ENCODE results near the gene MEGF10. TPM values are rescaled to one million over a fixed set of nuclear protein-coding genes. Genes with fewer than 3 reads are reported as not detected.

Gene MEGF10
- total RNA-seq, 1 donor, result 1.3 TPM

DNA sequence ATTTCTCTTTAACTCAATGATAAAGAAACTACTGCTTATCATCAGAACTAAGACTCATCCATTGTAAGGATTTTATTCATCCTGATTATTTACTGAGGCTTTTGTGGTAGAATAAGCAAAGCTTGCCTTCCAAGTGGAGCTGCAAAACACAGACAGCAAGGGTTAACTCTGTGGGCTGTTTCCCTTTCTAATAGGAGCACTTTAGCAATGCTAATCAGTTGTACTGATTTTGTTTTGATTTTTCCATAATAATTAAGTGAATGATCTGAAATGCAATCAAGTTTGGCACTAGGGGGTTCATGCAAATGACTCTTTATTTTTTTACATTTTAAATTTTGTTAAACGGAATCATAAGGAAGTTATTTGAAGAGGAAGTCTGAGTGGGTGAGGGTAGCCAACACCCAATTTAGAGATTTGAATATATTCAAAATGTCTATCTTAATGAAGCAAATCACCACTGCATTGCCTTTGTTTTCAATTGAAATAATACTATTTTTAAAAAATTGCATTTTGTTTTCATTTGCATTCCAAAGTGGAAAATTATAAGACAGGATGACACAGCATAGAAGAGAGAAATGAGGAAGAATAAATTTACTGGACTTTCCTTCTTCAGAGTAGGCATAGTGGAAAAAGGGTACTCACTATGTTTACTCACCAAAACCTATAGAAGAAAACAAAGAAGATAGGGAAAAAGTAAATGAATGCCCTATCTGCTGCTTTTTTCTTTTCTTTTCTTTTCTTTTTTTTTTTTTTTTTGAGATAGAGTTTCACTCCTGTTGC, 36.6 kb downstream of the MEGF10 start:
- DNase-seq (ENCODE audit: low read depth), result no peak
- no peak overlapping the region for H3K4me3 ChIP-seq (ENCODE audit: low read depth, low read length)
- TF ChIP-seq, protein P1, sequence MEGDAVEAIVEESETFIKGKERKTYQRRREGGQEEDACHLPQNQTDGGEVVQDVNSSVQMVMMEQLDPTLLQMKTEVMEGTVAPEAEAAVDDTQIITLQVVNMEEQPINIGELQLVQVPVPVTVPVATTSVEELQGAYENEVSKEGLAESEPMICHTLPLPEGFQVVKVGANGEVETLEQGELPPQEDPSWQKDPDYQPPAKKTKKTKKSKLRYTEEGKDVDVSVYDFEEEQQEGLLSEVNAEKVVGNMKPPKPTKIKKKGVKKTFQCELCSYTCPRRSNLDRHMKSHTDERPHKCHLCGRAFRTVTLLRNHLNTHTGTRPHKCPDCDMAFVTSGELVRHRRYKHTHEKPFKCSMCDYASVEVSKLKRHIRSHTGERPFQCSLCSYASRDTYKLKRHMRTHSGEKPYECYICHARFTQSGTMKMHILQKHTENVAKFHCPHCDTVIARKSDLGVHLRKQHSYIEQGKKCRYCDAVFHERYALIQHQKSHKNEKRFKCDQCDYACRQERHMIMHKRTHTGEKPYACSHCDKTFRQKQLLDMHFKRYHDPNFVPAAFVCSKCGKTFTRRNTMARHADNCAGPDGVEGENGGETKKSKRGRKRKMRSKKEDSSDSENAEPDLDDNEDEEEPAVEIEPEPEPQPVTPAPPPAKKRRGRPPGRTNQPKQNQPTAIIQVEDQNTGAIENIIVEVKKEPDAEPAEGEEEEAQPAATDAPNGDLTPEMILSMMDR (IDR thresholded peaks at IDR 0.05; ENCODE audit: insufficient read depth, low read depth, low read length), result no peak

DNA sequence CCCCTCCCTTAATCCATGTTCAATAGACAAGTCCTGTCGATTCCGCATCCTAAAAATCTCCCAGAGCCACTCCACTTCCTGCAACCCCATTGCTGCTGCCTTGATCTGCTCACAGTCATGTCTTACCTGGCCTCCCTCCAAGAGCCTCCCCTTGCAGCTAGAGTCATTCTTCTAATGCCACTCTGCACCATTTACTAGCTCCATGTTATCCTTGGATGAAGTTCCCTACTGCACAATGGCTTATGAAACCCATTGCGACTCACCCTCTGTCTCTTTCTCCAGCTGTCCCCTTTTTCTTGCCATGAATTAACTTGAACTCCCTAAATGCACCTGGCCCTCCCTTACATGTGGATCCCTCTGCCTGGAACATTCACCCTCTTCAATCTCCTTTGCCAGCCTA, 39.5 kb downstream of the MEGF10 start:
- TF ChIP-seq, protein P1 (IDR thresholded peaks at IDR 0.05; ENCODE audit: insufficient read depth, low read depth, low read length), result no peak
- DNase-seq (ENCODE audit: low read depth), result no peak
- H3K4me3 ChIP-seq (ENCODE audit: low read depth, low read length), result no peak overlapping the region

DNA sequence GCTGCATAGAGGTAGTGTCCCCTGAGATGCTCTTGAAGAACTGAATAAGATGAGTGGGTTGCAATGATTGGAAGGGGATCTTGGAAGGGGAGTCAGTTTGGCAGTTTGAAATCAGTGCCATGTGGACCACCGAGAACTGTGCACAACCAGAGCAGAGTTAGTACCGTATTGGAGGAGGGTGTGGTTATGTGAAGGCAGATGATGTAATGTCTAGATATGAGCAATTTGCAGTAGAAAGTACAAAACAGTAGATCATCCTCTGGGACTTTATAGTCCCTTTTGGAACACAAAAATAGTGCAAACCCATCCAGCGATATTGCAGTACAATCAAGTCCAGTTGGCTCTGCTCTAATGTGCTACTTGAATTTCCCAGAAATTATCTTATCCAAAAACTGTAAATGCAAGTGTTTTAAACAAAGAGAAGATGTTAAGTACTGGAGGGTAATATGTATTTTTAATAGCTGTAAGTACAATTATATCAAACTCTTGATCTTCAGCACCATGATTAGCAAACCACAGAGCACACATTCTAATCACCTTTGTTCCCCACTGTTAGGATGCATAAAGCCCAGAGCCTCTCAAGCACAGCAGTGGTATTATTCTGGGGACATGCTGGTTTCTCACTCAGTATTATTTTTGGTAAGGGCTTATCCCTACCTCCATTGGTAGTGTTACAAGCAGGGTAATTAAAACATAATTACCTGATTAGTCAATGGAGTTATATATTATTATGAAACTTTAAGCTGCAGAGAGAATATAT, 41.5 kb downstream of the MEGF10 start:
- TF ChIP-seq, protein P1 (IDR thresholded peaks at IDR 0.05; ENCODE audit: insufficient read depth, low read depth, low read length), result no peak
- no peak for DNase-seq (ENCODE audit: low read depth)
- H3K4me3 ChIP-seq (ENCODE audit: low read depth, low read length), result no peak overlapping the region

DNA sequence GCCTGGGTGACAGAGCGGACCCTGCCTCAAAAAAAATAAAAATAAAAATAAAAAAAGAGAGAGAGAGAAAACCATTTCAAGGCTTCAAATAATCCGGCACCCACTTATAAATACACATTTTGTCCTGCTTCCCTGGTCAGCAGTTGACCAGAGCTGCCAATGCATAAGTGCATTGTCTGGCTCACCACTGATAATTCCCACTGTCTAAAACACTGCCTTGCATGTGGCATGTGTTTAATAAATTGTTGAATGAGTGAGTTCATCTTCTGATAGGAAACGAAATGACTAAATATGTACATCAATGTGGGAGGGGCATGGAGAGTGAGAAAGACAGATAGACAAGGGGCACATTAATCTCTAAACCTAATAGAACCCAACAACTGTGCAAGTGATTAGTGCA, 42.9 kb downstream of the MEGF10 start:
- TF ChIP-seq, protein P1 (IDR thresholded peaks at IDR 0.05; ENCODE audit: insufficient read depth, low read depth, low read length), result no peak
- no peak overlapping the region for H3K4me3 ChIP-seq (ENCODE audit: low read depth, low read length)
- DNase-seq (ENCODE audit: low read depth), result no peak

DNA sequence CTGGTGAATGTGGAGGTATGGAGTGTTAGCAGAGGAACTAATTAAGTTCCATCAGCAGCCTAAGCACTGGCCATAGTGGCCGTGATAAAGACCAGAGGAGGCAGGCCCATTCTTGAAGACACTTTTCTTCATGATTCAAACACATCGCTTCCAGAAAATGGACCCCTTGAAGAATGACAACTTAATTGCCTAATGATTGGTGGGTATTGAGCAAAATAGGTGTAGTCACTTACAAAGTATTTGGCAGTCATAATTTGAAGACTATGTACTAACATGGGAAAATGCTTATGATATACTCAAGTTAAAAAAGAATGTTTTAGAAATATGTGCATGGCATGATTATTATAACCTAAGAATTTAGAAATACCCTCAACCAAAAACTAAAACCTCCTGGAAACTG, 44.8 kb downstream of the MEGF10 start:
- no peak for DNase-seq (ENCODE audit: low read depth)
- H3K4me3 ChIP-seq (ENCODE audit: low read depth, low read length), result no peak overlapping the region
- TF ChIP-seq, protein P1 (IDR thresholded peaks at IDR 0.05; ENCODE audit: insufficient read depth, low read depth, low read length), result no peak

DNA sequence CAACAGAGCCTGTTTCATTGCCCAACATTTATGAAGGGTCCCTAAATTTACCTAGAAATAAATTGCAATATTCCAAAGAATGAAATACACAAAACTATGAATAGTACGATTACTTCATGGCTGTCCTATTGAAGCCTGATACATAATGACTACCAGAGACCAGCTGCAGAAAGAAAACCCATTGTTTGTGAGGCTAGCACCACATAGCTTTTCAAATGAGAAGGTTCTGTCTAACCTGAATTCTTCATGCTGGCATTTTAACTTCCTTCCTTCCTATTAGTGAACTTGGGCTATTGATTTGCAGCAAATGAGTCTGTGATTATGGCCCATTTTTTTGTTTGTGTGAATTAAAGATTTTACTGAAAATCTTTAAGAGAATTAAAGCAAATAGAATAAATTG, 47.3 kb downstream of the MEGF10 start:
- TF ChIP-seq, protein P1 (IDR thresholded peaks at IDR 0.05; ENCODE audit: insufficient read depth, low read depth, low read length), result no peak
- no peak for DNase-seq (ENCODE audit: low read depth)
- no peak overlapping the region for H3K4me3 ChIP-seq (ENCODE audit: low read depth, low read length)
